Embryonic facial prominence (tissue), 1 donor: ENCODE data around the gene NKAIN2.

ENCODE experiments used
- DNase-seq: peaks from one replicate; pipeline ENCODE4 v3.0.0-alpha.2; 2016; ENCODE audit errors: extremely low spot score

The NKAIN2 gene

DNA sequence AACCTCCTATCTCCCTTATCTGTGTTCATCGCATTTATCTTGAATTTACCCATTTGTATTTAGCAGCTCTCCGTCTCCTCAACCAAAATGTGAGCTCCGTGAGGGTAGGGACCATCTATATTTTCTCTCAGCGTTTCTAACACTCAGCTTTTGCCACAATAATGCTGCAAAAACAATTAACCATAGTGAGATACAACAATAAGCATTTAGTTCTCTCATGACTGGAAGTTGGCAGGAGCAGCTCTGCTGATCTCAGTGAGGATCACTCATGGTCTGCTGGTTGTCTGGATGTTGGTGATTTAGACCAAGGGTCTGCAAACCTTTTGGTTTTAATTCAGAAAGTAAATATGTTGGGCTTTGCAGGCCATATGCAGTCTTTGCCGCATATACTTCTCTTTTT lies 763.7 kb downstream of the NKAIN2 start:
- DNase-seq, result no peak

GRCh38 chr6:124573953-124574352 lies 770.3 kb downstream of the NKAIN2 start:
- no peak for DNase-seq

DNA sequence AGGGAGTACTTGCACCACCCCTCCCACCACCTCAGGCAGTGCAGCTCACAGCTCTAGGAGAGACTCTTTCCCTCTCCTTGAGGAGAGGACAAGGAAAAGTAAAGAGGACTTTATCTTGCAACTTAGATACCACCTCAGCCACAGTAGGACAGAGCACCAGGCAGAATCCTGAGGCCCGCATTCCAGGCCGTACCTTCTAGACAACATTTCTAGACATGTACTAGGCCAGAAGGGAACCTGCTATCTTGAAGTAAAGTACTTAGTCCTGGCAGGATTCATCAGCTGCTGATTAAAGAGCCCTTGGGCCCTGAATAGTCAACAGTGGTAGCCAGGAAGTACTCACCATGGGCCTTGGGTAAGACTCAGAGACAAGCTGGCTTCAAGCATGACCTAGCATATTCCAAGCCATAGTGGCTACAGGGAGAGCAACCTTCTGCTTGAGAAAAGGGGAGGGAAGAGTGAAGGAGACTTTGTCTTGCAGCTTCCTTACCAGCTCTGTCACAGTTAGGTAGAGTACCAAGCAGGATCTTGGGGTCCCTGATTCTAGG lies 774.1 kb downstream of the NKAIN2 start:
- no peak for DNase-seq

GRCh38 chr6:124590001-124590400 lies 786.3 kb downstream of the NKAIN2 start:
- DNase-seq, result no peak

DNA sequence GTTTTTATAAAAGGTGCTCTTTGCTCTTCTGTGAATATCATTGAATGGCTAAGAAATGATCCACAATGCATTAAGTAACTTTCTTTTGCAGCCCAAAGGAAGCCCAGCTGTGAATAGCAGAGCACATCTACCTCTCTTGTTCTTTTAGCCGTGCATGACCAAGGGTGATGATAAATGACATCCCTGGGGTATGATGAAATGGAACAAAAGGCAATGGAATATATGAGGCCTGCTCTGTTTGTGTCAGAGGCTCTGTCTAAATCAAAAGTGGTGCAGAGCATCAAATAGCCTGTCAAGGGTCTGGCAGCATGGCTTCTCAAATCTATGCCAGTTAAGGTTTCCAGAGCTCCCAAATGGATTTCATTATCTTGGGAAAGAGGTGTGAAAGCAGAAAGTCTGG lies 796.0 kb downstream of the NKAIN2 start:
- DNase-seq, result no peak

- DNase-seq, result no peak
Measured at GRCh38 chr6:124604719-124605118, 801.1 kb downstream of the NKAIN2 start.

- no peak for DNase-seq
Measured at GRCh38 chr6:124607119-124607627, 803.5 kb downstream of the NKAIN2 start.

GRCh38 chr6:124613031-124613430 lies 809.4 kb downstream of the NKAIN2 start:
- no peak for DNase-seq

- no peak for DNase-seq
Measured at GRCh38 chr6:124622351-124622750, 818.7 kb downstream of the NKAIN2 start.

- DNase-seq, result no peak
Measured at GRCh38 chr6:124633655-124634054, 830.0 kb downstream of the NKAIN2 start.

DNA sequence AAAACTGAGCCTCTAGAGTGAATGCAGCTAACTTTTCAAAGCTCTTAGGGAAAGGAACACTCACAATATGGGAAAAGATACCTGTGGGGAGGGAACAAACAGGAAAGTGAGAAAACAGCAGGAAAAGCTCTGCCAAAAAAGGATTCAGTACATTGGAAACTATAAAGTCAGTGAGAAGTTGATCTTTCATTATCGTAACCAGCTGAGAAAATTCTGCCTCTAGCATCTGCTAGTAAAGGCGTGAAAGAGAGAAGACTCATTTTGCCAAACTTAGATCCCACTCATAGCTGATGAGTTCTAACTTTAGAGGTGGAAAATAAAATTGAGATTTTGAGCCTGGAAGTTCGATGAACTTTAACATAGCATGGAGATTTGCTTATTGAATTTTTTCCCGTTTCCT lies 836.8 kb downstream of the NKAIN2 start:
- no peak for DNase-seq

- no peak for DNase-seq
Measured at GRCh38 chr6:124655866-124656265, 852.2 kb downstream of the NKAIN2 start.

- no peak for DNase-seq
Measured at GRCh38 chr6:124658053-124658452, 854.4 kb downstream of the NKAIN2 start.

DNA sequence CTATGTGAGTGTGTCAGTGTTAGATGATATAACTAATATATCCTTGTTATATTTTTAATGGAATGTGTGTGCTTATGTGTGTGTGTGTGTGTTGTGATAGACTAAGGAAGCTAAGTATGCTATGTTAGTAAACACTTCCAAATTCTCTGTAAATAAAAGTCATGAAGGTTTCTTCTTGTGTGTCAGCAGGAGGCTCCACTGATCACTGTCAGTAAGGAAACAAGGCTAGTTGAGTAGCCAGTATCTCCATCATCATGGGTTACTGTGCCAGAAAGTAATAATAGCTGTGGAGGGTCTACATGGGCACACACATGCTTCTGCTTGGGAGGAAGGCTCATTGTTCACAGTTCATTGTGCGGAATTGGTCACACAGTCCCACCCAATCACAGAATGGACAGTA lies 855.8 kb downstream of the NKAIN2 start:
- DNase-seq, result no peak

DNA sequence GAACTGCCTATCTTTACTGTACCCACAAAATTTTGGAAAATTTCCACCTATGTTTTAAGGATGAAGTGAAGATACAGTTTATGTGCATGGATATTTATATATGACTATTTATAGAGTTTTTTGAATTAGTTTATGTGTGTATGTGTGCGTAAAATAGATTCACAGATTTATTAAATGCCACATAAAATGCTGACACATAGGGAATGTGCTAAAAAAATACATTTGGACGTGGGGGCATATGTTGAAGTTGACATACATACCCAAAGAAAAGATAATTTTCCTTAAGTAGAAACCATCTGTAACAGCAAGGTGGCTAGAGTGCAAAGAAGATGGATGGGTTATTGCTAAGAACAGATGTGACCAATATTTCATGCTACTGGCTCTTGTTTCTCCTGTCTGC lies 856.5 kb downstream of the NKAIN2 start:
- DNase-seq, result no peak

DNA sequence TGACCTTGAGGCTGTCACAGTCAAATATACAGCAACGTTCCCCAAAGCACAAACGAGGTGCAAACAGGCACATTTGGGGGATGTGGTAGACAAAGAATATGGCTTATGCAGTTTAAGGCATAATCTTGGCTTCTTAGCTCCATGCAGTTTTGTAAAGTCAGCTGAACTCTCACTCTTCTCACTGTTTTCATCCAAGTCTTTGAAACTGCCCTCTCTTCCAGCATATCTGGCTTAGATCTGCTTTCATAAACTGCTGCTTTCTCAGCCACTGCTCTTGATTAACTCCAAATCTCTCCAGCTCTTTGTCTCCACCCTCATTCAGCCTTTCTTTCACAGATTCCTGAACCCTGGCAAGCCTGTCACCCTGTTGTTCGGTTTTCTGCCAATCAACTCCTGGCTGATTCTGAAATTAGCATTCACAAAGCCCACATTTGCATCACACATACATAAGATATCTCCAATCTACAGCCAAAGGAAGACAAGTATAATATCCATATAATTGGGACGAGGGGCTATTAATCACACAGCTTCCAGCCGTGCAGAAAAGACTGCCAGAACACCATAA lies 857.5 kb downstream of the NKAIN2 start:
- DNase-seq, result no peak

DNA sequence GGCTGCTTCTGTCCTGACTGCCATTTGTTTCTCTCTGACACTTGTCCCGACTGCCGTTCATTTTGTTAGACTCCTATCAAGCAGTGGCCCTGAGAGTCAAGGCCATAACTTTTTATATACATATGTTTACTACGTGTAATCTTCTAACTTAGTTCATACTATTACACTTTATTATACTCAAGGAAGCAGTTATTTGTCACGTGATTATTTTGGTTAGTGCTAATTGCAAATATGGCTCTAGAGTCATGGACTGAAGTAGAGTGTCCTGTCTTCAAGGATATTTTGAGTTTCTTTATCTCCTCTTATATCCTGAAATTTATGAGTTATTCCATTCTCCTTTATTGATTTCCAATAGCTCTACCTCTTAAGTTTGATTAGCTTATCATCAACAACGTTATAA lies 864.4 kb downstream of the NKAIN2 start:
- DNase-seq, result no peak

DNA sequence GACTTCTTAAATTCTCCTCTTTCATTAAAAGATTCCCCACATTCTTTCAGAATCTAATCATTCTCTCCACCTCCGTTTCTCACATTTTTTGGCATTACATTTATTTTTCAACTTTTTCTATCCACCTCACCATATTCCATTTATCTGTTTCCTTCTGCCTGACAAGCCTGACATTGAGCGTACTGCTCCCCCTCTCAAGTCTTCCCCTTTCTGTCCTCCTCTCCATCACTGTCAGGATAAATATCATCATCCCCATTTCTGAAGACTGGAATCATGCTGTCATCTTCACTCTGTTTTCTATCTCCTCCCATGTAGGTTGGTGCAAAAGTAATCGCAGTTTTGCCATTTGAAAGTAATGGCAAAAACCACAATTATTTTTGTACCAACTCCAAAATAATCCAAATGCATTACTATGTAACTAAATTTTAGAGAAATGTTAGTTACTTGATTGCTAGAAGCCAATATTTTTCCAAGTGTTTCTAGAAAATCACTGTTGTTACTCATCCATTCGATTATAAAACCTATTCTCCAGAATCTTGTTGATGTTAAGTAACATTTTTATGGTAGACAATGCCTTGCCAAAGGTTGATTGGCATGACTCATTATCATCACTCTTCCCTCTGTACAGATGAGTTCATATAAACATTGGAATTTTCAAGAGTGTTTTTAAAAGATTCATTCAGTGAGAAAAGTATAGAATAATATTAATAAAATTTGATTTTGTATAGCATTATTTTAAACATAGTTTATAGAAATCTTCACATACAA lies 866.2 kb downstream of the NKAIN2 start:
- no peak for DNase-seq

GRCh38 chr6:124670801-124671200 lies 867.1 kb downstream of the NKAIN2 start:
- no peak for DNase-seq

DNA sequence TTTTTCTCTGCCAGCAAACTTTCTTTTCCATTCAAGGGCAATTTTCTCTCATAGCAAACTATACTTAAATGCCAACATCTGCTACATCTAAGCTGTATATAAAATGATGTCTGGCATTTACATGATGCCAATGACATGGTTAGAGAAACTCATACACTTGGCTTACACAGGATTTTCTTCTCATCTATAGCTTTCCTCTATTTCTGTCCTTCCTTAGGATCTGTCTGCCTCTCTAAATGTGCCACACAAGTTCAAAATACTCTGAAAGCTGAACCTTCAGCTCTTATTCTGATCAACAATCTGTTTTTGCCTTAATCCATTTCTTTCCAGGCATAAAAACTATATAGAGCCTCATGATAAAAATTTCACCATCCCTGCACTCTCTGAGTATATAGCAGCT lies 867.7 kb downstream of the NKAIN2 start:
- DNase-seq, result no peak

- no peak for DNase-seq
Measured at GRCh38 chr6:124674042-124674441, 870.4 kb downstream of the NKAIN2 start.

- DNase-seq, result no peak
Measured at GRCh38 chr6:124676033-124676432, 872.4 kb downstream of the NKAIN2 start.

GRCh38 chr6:124677874-124678273 lies 874.2 kb downstream of the NKAIN2 start:
- no peak for DNase-seq
